ENCODE results near the gene GJC2. TPM values are rescaled to one million over a fixed set of nuclear protein-coding genes. Genes with fewer than 3 reads are reported as not detected.

The GJC2 gene
- total RNA-seq: 1.7 and 2.1 TPM in 2 replicates
- long read RNA-seq: 0 reads

DNA sequence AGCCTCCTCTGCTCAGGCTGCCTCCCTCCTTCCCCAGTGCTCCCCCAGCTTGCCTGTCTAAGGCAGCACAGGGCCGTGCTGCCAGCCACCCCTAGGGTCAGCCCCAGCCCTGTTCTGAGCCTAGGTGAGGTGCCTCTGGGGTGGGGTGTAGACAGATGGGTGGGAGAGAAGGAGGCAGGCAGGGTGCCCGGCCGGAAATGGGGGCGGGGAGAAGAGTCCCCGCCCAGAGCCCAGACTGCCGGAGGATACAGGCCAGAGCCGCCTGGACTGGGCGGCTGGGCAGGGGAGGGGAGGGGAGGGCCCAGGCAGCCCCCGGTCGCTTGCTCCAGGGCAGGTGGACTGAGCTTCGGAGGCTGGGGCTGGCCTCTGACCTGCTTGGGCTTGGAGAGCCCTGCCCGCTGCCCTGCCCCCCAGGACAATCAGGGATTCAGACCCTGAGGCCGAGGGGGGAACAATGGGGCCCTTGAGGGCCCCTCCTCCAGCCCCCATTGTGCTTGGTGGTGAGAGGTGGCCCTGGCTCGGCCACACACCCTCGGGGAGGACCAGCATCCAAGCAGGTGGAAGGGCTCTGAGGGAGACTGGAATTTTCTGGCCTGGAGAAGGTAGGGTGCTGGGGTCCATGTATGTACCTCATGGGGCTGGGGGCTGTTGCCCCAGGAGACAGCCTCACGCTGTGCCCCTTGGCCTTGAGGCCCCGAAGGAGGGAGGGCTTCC is at the start of gene GJC2:
TSS of gene GJC2 (plus strand) at position 525 of the 714 bp plus-strand sequence. CDS start 7,829 bp downstream, outside the sequence.
- TF ChIP-seq, protein P1, sequence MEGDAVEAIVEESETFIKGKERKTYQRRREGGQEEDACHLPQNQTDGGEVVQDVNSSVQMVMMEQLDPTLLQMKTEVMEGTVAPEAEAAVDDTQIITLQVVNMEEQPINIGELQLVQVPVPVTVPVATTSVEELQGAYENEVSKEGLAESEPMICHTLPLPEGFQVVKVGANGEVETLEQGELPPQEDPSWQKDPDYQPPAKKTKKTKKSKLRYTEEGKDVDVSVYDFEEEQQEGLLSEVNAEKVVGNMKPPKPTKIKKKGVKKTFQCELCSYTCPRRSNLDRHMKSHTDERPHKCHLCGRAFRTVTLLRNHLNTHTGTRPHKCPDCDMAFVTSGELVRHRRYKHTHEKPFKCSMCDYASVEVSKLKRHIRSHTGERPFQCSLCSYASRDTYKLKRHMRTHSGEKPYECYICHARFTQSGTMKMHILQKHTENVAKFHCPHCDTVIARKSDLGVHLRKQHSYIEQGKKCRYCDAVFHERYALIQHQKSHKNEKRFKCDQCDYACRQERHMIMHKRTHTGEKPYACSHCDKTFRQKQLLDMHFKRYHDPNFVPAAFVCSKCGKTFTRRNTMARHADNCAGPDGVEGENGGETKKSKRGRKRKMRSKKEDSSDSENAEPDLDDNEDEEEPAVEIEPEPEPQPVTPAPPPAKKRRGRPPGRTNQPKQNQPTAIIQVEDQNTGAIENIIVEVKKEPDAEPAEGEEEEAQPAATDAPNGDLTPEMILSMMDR (IDR thresholded peaks at IDR 0.05; ENCODE audit: unreplicated experiment): no peak
- H3K9me3 Mint-ChIP-seq (ENCODE audit: low read depth): no peaks in the 10 kb centered on the region
- no peak for DNase-seq (ENCODE audit: low spot score, unreplicated experiment)
- H3K27ac Mint-ChIP-seq: no peak within 1 kb of the TSS
- no peaks in the 10 kb centered on the region for H3K27me3 Mint-ChIP-seq
- no peaks in the 10 kb centered on the region for H3K4me1 Mint-ChIP-seq (ENCODE audit: low read depth)
- no peaks in the 10 kb centered on the region for H3K36me3 Mint-ChIP-seq (ENCODE audit: insufficient read depth)
- no peak within 1 kb of the TSS for H3K4me3 Mint-ChIP-seq (ENCODE audit: low read depth)

GRCh38 chr1:228100822-228101613 is 48.7 kb upstream of the GJC2 start:
- DNase-seq (ENCODE audit: low spot score, unreplicated experiment): no peak
- peak overlapping the region; percentile 65 for H3K4me3 Mint-ChIP-seq (ENCODE audit: low read depth)
- H3K4me1 Mint-ChIP-seq (ENCODE audit: low read depth): peaks cover 4% of the 10 kb centered on the region
- H3K36me3 Mint-ChIP-seq (ENCODE audit: insufficient read depth): peaks cover 9% of the 10 kb centered on the region
- H3K27ac Mint-ChIP-seq: peak overlapping the region; percentile 61
- no peaks in the 10 kb centered on the region for H3K27me3 Mint-ChIP-seq
- no peaks in the 10 kb centered on the region for H3K9me3 Mint-ChIP-seq (ENCODE audit: low read depth)
- TF ChIP-seq, protein P1 (IDR thresholded peaks at IDR 0.05; ENCODE audit: unreplicated experiment): no peak

- TF ChIP-seq, protein P1 (IDR thresholded peaks at IDR 0.05; ENCODE audit: unreplicated experiment): no peak
- no peaks in the 10 kb centered on the region for H3K27me3 Mint-ChIP-seq
- no peak overlapping the region for H3K27ac Mint-ChIP-seq
- H3K4me3 Mint-ChIP-seq (ENCODE audit: low read depth): peak overlapping the region; percentile 65
- H3K4me1 Mint-ChIP-seq (ENCODE audit: low read depth): peaks cover 4% of the 10 kb centered on the region
- peaks cover 11% of the 10 kb centered on the region for H3K36me3 Mint-ChIP-seq (ENCODE audit: insufficient read depth)
- DNase-seq (ENCODE audit: low spot score, unreplicated experiment): no peak
- H3K9me3 Mint-ChIP-seq (ENCODE audit: low read depth): no peaks in the 10 kb centered on the region
Measured at GRCh38 chr1:228101614-228101993, 48.1 kb upstream of the GJC2 start.

DNA sequence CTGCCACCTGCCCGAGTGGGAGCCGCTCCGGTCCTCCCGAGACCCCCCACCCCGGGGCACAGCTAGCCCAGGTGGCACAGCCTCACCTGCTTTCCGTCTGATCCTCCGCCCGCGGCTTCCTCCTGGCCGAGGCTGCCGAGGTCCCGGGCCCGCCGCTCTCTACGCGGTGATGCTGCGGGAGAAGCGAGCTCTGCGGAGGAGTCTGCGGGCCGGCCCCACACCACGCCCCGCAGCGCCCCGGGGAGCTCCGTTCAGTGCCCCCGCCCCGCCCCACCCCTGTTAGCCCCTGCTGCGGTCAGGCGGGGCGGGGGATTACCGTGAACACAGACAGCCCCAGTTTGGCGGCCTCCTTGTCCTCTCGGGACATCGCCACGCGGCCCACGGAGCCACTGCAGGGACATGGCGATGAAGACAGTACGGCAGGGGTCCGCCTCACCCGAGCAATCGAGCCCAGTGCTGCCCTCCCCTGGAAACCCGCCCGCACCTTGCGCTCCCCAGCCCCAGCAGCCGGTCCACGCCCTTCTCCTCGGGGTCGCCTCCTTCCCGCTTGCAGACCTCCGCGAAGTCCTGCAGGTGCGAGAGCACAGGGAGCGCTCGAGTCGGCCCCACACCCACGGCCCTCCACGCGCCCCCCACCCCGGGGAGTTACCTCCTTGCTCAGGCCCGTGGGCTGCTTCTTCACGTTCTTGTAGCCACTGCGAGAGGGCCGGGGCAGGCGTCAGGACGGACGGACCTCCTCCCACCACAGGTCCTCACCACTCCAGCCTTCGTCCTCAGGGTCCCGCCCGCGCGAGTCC is 47.5 kb upstream of the GJC2 start:
- TF ChIP-seq, protein P1 (IDR thresholded peaks at IDR 0.05; ENCODE audit: unreplicated experiment): peak; percentile 46
- peaks cover 4% of the 10 kb centered on the region for H3K4me1 Mint-ChIP-seq (ENCODE audit: low read depth)
- no peaks in the 10 kb centered on the region for H3K9me3 Mint-ChIP-seq (ENCODE audit: low read depth)
- H3K27me3 Mint-ChIP-seq: no peaks in the 10 kb centered on the region
- peak overlapping the region; percentile 13 for H3K27ac Mint-ChIP-seq
- H3K4me3 Mint-ChIP-seq (ENCODE audit: low read depth): peak overlapping the region; percentile 91
- peak; percentile 46 for DNase-seq (ENCODE audit: low spot score, unreplicated experiment)
- H3K36me3 Mint-ChIP-seq (ENCODE audit: insufficient read depth): peaks cover 12% of the 10 kb centered on the region
